HEK293 (cell line): ENCODE results near the gene ZBTB24.

Experiments
- CTCF ChIA-PET: fragments of 350-600 bp; formaldehyde crosslinking; extraction: SDS; loops from one replicate; lab custom pipeline; 2021; ENCODE audit warnings: antibody characterized with exemption; lab: Yijun Ruan, JAX
- POLR2A ChIA-PET: fragments of 300-600 bp; formaldehyde crosslinking; extraction: SDS; loops from one replicate; lab custom pipeline; 2020; ENCODE audit warnings: antibody characterized with exemption, inconsistent platforms; lab: Yijun Ruan, JAX
- H3K27ac ChIP-seq: fragments of 200-500 bp; sonication (Bioruptor generic); 2 replicates; pipeline ENCODE4 v1.5.1; 2014; ENCODE audit warnings: low read depth, low read length, control low read depth, inconsistent platforms; ENCODE audit errors: extremely low read depth
- H3K36me3 ChIP-seq, 2 experiments: fragments of 200-500 bp in 1 of 2; sonication (Bioruptor generic) in 1 of 2; 1 replicate in 1 of 2; 2 replicates in 1 of 2; pipeline ENCODE4 v1.5.1; 2014 to 2017; ENCODE audit warnings: inconsistent platforms in 2 of 2, low read length in 2 of 2; ENCODE audit not compliant: control insufficient read depth in 2 of 2, insufficient read depth in 1 of 2
- H3K4me1 ChIP-seq: fragments of 200-500 bp; sonication (Bioruptor generic); 2 replicates; pipeline ENCODE4 v1.5.1; 2014; ENCODE audit warnings: mild to moderate bottlenecking, low read length, inconsistent platforms; ENCODE audit not compliant: control insufficient read depth, insufficient read depth
- H3K4me3 ChIP-seq: 2 replicates; pipeline ENCODE4 v1.5.1; 2011; ENCODE audit warnings: low read depth, mild to moderate bottlenecking, control low read depth, low read length, moderate library complexity
- H3K9me3 ChIP-seq: fragments of 200-500 bp; sonication (Bioruptor generic); 2 replicates; pipeline ENCODE4 v1.5.1; 2014; ENCODE audit warnings: low read depth, low read length, inconsistent platforms; ENCODE audit not compliant: control insufficient read depth, insufficient read depth
- BCL11A ChIP-seq: fragments of 450-650 bp; formaldehyde crosslinking; IDR thresholded peaks from 2 replicates; pipeline ENCODE4 v1.5.1; 2016; ENCODE audit warnings: low read depth, missing biosample characterization, missing genetic modification characterization
- BCL11B ChIP-seq: fragments of 450-650 bp; formaldehyde crosslinking; IDR thresholded peaks from 2 replicates; pipeline ENCODE4 v1.5.1; 2016; ENCODE audit warnings: low read depth, missing biosample characterization, missing genetic modification characterization
- BCL6B ChIP-seq: fragments of 450-650 bp; formaldehyde crosslinking; IDR thresholded peaks from 2 replicates; pipeline ENCODE4 v1.5.1; 2017; ENCODE audit warnings: missing biosample characterization, missing genetic modification characterization
- GLI2 ChIP-seq: fragments of 450-650 bp; formaldehyde crosslinking; IDR thresholded peaks from 2 replicates; pipeline ENCODE4; 2017; ENCODE audit warnings: missing biosample characterization, missing genetic modification characterization, low read depth, borderline replicate concordance
- SCRT1 ChIP-seq: fragments of 450-650 bp; formaldehyde crosslinking; IDR thresholded peaks from 2 replicates; pipeline ENCODE4 v1.5.1; 2016; ENCODE audit warnings: missing biosample characterization, missing genetic modification characterization, borderline replicate concordance
- SCRT2 ChIP-seq: fragments of 450-650 bp; formaldehyde crosslinking; IDR thresholded peaks from 2 replicates; pipeline ENCODE4 v1.5.1; 2016; ENCODE audit warnings: missing biosample characterization, missing genetic modification characterization
- WT1 ChIP-seq: fragments of 450-650 bp; formaldehyde crosslinking; IDR thresholded peaks from 2 replicates; pipeline ENCODE4 v1.5.1; 2016; ENCODE audit warnings: missing biosample characterization, missing genetic modification characterization
- ZNF202 ChIP-seq: fragments of 450-650 bp; formaldehyde crosslinking; IDR thresholded peaks from 2 replicates; pipeline ENCODE4 v1.5.1; 2016; ENCODE audit warnings: missing biosample characterization, missing genetic modification characterization, borderline replicate concordance
- ZNF214 ChIP-seq: fragments of 450-650 bp; formaldehyde crosslinking; IDR thresholded peaks from 2 replicates; pipeline ENCODE4 v1.5.1; 2017; ENCODE audit warnings: missing biosample characterization, mild to moderate bottlenecking, missing genetic modification characterization, borderline replicate concordance
- ZNF24 ChIP-seq: fragments of 450-650 bp; formaldehyde crosslinking; IDR thresholded peaks from 2 replicates; pipeline ENCODE4 v1.5.1; 2016; ENCODE audit warnings: missing biosample characterization, missing genetic modification characterization
- ZNF692 ChIP-seq: fragments of 450-650 bp; formaldehyde crosslinking; IDR thresholded peaks from 2 replicates; pipeline ENCODE4 v1.5.1; 2016; ENCODE audit warnings: missing biosample characterization, missing genetic modification characterization
- ZNF701 ChIP-seq: fragments of 450-650 bp; formaldehyde crosslinking; IDR thresholded peaks from 2 replicates; pipeline ENCODE4 v1.5.1; 2016; ENCODE audit warnings: missing biosample characterization, missing genetic modification characterization
- ZNF776 ChIP-seq: fragments of 450-650 bp; formaldehyde crosslinking; IDR thresholded peaks from 2 replicates; pipeline ENCODE4 v1.5.0; 2017; ENCODE audit warnings: missing biosample characterization, missing genetic modification characterization, borderline replicate concordance
- ZNF777 ChIP-seq: fragments of 450-650 bp; formaldehyde crosslinking; IDR thresholded peaks from 2 replicates; pipeline ENCODE4 v1.5.1; 2017; ENCODE audit warnings: missing biosample characterization, missing genetic modification characterization, borderline replicate concordance
- ZNF792 ChIP-seq: fragments of 450-650 bp; formaldehyde crosslinking; IDR thresholded peaks from 2 replicates; pipeline ENCODE4 v1.5.1; 2016; ENCODE audit warnings: missing biosample characterization, missing genetic modification characterization
- TF ChIP-seq, protein P1 (sequence below): fragments of 450-650 bp; IDR thresholded peaks from 2 replicates; pipeline ENCODE4 v1.5.1; 2018; ENCODE audit warnings: missing biosample characterization, missing genetic modification characterization

ZBTB24 gene

GRCh38 chr6:109424946-109425345 lies 58.1 kb downstream of the ZBTB24 start:
- Histone ChIP-seq H3K27ac (no peak overlapping the region), H3K36me3 (no peaks in the 10 kb centered on the region), H3K4me1 (peaks cover 7% of the 10 kb centered on the region; the same call in 1 of the 2 replicates), H3K9me3 (no peaks in the 10 kb centered on the region), H3K4me3 (no peak overlapping the region)
- ChIA-PET CTCF (interaction anchor here (1.3 kb wide), 1 partner anchor 15 kb away, joined by 3 read pairs; the partner anchor contains the start of genes PPIL6 and SMPD2), POLR2A (interaction anchor here (0.6 to 0.7 kb wide), 2 partner anchors 42 to 645 kb away, joined by 3 to 6 read pairs; partner anchors contain the start of gene CD164)
- no peak for TF ChIP-seq ZNF24 (tag by site-specific recombination)
- TF ChIP-seq BCL6B (tag by site-specific recombination): no peak
- no peak for TF ChIP-seq GLI2 (tag by site-specific recombination)
- no peak for TF ChIP-seq ZNF202 (tag by site-specific recombination)
- TF ChIP-seq WT1: no peak
- TF ChIP-seq ZNF692 (tag by site-specific recombination): no peak
- TF ChIP-seq, all 188 proteins: peak for 0

GRCh38 chr6:109421184-109421583 lies 61.8 kb downstream of the ZBTB24 start:
- H3K27ac ChIP-seq: no peak overlapping the region
- H3K4me3 ChIP-seq: no peak overlapping the region
- TF ChIP-seq, protein P1, sequence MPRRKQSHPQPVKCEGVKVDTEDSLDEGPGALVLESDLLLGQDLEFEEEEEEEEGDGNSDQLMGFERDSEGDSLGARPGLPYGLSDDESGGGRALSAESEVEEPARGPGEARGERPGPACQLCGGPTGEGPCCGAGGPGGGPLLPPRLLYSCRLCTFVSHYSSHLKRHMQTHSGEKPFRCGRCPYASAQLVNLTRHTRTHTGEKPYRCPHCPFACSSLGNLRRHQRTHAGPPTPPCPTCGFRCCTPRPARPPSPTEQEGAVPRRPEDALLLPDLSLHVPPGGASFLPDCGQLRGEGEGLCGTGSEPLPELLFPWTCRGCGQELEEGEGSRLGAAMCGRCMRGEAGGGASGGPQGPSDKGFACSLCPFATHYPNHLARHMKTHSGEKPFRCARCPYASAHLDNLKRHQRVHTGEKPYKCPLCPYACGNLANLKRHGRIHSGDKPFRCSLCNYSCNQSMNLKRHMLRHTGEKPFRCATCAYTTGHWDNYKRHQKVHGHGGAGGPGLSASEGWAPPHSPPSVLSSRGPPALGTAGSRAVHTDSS (tag by site-specific recombination): peak; percentile 69; the same call in 1 of the 2 replicates
- TF ChIP-seq SCRT1 (tag by site-specific recombination): no peak
- H3K36me3 ChIP-seq: no peaks in the 10 kb centered on the region
- ChIA-PET CTCF (interaction anchor here (0.7 to 1.5 kb wide), 2 partner anchors 38 to 205 kb away, joined by 3 to 5 read pairs; no protein-coding TSS in a partner anchor), POLR2A (no interaction called here)
- no peaks in the 10 kb centered on the region for H3K9me3 ChIP-seq
- H3K4me1 ChIP-seq: no peaks in the 10 kb centered on the region

- Histone ChIP-seq H3K27ac (no peak overlapping the region), H3K4me1 (no peaks in the 10 kb centered on the region), H3K9me3 (no peaks in the 10 kb centered on the region)
- POLR2A ChIA-PET: no interaction called here
- no peak for TF ChIP-seq ZNF776
- no peak for TF ChIP-seq BCL11B (tag by site-specific recombination)
- TF ChIP-seq, all 188 proteins: peak for 0
- Histone ChIP-seq H3K36me3 (no peaks in the 10 kb centered on the region), H3K4me3 (no peak overlapping the region)
- CTCF ChIA-PET: interaction anchor here (0.6 to 1.5 kb wide), 3 partner anchors 38 to 205 kb away, joined by 3 to 5 read pairs (median 3); no protein-coding TSS in a partner anchor
Measured at GRCh38 chr6:109420751-109421150, 62.3 kb downstream of the ZBTB24 start.

- Histone ChIP-seq H3K27ac (no peak overlapping the region), H3K9me3 (no peaks in the 10 kb centered on the region), H3K36me3 (no peaks in the 10 kb centered on the region), H3K4me3 (no peak overlapping the region), H3K4me1 (no peaks in the 10 kb centered on the region)
- TF ChIP-seq ZNF777: no peak
- TF ChIP-seq BCL11A (tag by site-specific recombination): no peak
- no peak for TF ChIP-seq ZNF214 (tag by site-specific recombination)
- no peak for TF ChIP-seq ZNF701 (tag by site-specific recombination)
- TF ChIP-seq ZNF792 (tag by site-specific recombination): no peak
- no peak for TF ChIP-seq SCRT2 (tag by site-specific recombination)
- CTCF ChIA-PET: no interaction called here
- POLR2A ChIA-PET: no interaction called here
Measured at GRCh38 chr6:109417646-109418045, 65.4 kb downstream of the ZBTB24 start.
